Heart left ventricle (tissue), 16 donors: ENCODE data around the gene TPRN. TPM values are rescaled to one million over a fixed set of nuclear protein-coding genes. Genes with fewer than 3 reads are reported as not detected.

ENCODE experiments used
- ATAC-seq, 4 donors: fragments of 200-7000 bp; cut with Tn5 transposase; one replicate each; pipeline ENCODE4 v1.9.1; 2020 to 2022; ENCODE audit warnings: moderate library complexity in 4 of 4, mild to moderate bottlenecking in 3 of 4, moderate number of reproducible peaks in 1 of 4
- DNase-seq, 5 donors: peaks; one replicate each; pipeline ENCODE4 v3.0.0-alpha.2; 2020
- H3K27ac ChIP-seq, 12 donors: fragments of 200-600 bp; sonication (generic) in 4 of 12; one replicate each; pipeline versions ENCODE4 v1.5.0 to v1.8.0; 2016 to 2022; ENCODE audit warnings: mild to moderate bottlenecking in 2 of 12
- H3K27me3 ChIP-seq, 9 donors: fragments of 200-600 bp; sonication (generic) in 2 of 9; one replicate each; pipeline versions ENCODE4 v1.5.1 to v1.8.0; 2016 to 2022; ENCODE audit warnings: mild to moderate bottlenecking in 3 of 9
- H3K36me3 ChIP-seq, 9 donors: fragments of 200-600 bp; sonication (generic) in 2 of 9; one replicate each; pipeline versions ENCODE4 v1.5.0 to v1.8.0; 2018 to 2022; ENCODE audit warnings: mild to moderate bottlenecking in 2 of 9
- H3K4me1 ChIP-seq, 12 donors: fragments of 200-600 bp; sonication (generic) in 4 of 12; one replicate each; pipeline versions ENCODE4 v1.5.0 to v1.8.0; 2016 to 2022; ENCODE audit warnings: mild to moderate bottlenecking in 3 of 12
- H3K4me3 ChIP-seq, 12 donors: fragments of 200-600 bp; sonication (generic) in 4 of 12; one replicate each; pipeline versions ENCODE4 v1.5.0 to v1.8.0; 2017 to 2022; ENCODE audit warnings: mild to moderate bottlenecking in 9 of 12, moderate library complexity in 4 of 12
- H3K9me3 ChIP-seq, 12 donors: fragments of 200-600 bp; sonication (generic) in 4 of 12; one replicate each; pipeline versions ENCODE4 v1.5.0 to v1.8.0; 2016 to 2022; ENCODE audit warnings: mild to moderate bottlenecking in 1 of 12
- CTCF ChIP-seq, 12 donors: fragments of 200-600 bp; sonication (generic) in 4 of 12; IDR thresholded peaks; one replicate each; pipeline versions ENCODE4 v1.5.0 to v1.8.0; 2018 to 2022; ENCODE audit warnings: antibody characterized with exemption in 12 of 12, mild to moderate bottlenecking in 5 of 12
- POLR2A ChIP-seq, 2 donors: fragments of 450-650 bp; IDR thresholded peaks; one replicate each; pipeline ENCODE4 v1.6.1; 2017; ENCODE audit warnings: antibody characterized with exemption in 2 of 2, mild to moderate bottlenecking in 2 of 2, moderate library complexity in 2 of 2
- WGBS, 4 donors: extraction: QIAGEN DNeasy Blood & Tissue Kit in 2 of 4; methylation state at CpG; one replicate each; pipeline versions ENCODE4 v1.1.5 to v1.1.7; 2013 to 2018; 5-methylcytosine and 5-hydroxymethylcytosine counted together
- intact Hi-C, 10 donors: fragments of 100-400 bp; cut with DNase I; formaldehyde crosslinking; loops; one replicate each; pipeline versions ENCODE4 v1.11.1 to v1.14.2; 2022
- polyA plus RNA-seq, 2 donors: library from polyadenylated mRNA; stranded (reverse); fragments of 200-250 nt; gene quantifications; one replicate each; pipeline ENCODE4 v1.2.3, GENCODE V29; 2013
- total RNA-seq, 9 donors: library from RNA; depleted of rRNA in 2 of 9; stranded (reverse); fragments of >200 nt in 2 of 9; fragmentation: NEBNext Ultra II Directional in 3 of 9; extraction: Animal tissue kit (Norgen Biotek cat#: 25700) in 3 of 9; gene quantifications; one replicate each; pipeline versions ENCODE4 v1.1.0 to v1.2.4, GENCODE V29; 2016 to 2023
- donor health status: ischemic (EF 13 %, LVEDD 7.1; RV severe dilation, severe dysfunction).
- donor health status: healthy with polysubstance abuse.
- donor health status: DM: no; HTN: yes; CAD: no.
- donor health status: DM: no; HTN: no; CAD: no.
- donor health status: ischemic (EF 25% LVEDD 6.9; RV normal size, moderate dysfunction).
- donor health status: ischemic (EF 25% LVEDD 5.7; RV mildly dilated, moderate dysfunction).
- donor health status: healthy.
- donor health status: DM: yes; HTN: yes; CAD: no.
- donor health status: ischemic (EF 35%, LVEDD 5.7; RV mildly dilated, moderate dysfunction).
- donor health status: nonischemic (EF 11% LVEDD 7.7; RV severe dilation, severe dysfunction).
- donor health status: DM: yes; HTN: yes; CAD: no.
- donor health status: PGD.
- donor health status: ischemic (EF 29% LVEDD 5.4; RV normal size, mild dysfunction).
- donor health status: nonischemic (EF 23%, LVEDD 6.1; RV moderate dilation, normal function).

Gene TPRN
- total and polyA plus RNA-seq, 11 donors: 11.5 to 18.0 (median 16.6) TPM

GRCh38 chr9:137214620-137215019 is 14.1 kb upstream of the TPRN start:
- 93 to 95% (median 94%) methylated on average over 16 to 19 of the region's 19 CpGs for WGBS, 4 donors
- peaks cover 2 to 26% (median 21%) of the 10 kb centered on the region in 12 donors for H3K4me1 ChIP-seq
- H3K4me3 ChIP-seq: no peak overlapping the region
- no peak for TF ChIP-seq CTCF (IDR thresholded peaks at IDR 0.05)
- TF ChIP-seq POLR2A (IDR thresholded peaks at IDR 0.05): no peak
- DNase-seq: no peak
- peaks cover 0 to 25% (median 0%) of the 10 kb centered on the region in 9 donors for H3K36me3 ChIP-seq
- H3K27ac ChIP-seq: no peak overlapping the region
- H3K27me3 ChIP-seq: no peaks in the 10 kb centered on the region
- intact Hi-C loops: no loop called here
- no peaks in the 10 kb centered on the region for H3K9me3 ChIP-seq
- no peak for ATAC-seq

- no peak for ATAC-seq
- intact Hi-C loops: no loop called here
- DNase-seq: no peak
- Histone ChIP-seq H3K4me1 (peaks cover 2 to 19% (median 15%) of the 10 kb centered on the region in 12 donors), H3K27me3 (no peaks in the 10 kb centered on the region), H3K27ac (no peak overlapping the region), H3K4me3 (no peak overlapping the region), H3K36me3 (peaks cover 0 to 32% (median 2%) of the 10 kb centered on the region in 9 donors), H3K9me3 (no peaks in the 10 kb centered on the region)
- TF ChIP-seq POLR2A (IDR thresholded peaks at IDR 0.05) (no peak), CTCF (IDR thresholded peaks at IDR 0.05) (no peak)
- 88 to 92% (median 91%) methylated on average over 44 to 49 of the region's 49 CpGs for WGBS, 4 donors
Observed at GRCh38 chr9:137213160-137214060, 12.9 kb upstream of the TPRN start.

GRCh38 chr9:137212520-137212919 is 12.0 kb upstream of the TPRN start:
- TF ChIP-seq POLR2A (IDR thresholded peaks at IDR 0.05): no peak
- TF ChIP-seq CTCF (IDR thresholded peaks at IDR 0.05): no peak
- Histone ChIP-seq H3K9me3 (no peaks in the 10 kb centered on the region), H3K36me3 (peaks cover 0 to 32% (median 3%) of the 10 kb centered on the region in 9 donors), H3K27me3 (no peaks in the 10 kb centered on the region), H3K4me3 (no peak overlapping the region), H3K4me1 (peaks cover 0 to 10% (median 6%) of the 10 kb centered on the region in 12 donors), H3K27ac (no peak overlapping the region)
- 80 to 87% (median 81%) methylated on average over 16 to 21 of the region's 21 CpGs for WGBS, 4 donors
- intact Hi-C loops: no loop called here
- DNase-seq: no peak
- no peak for ATAC-seq

- Histone ChIP-seq H3K36me3 (peaks cover 0 to 32% (median 3%) of the 10 kb centered on the region in 9 donors), H3K9me3 (no peaks in the 10 kb centered on the region), H3K4me1 (peaks cover 0 to 11% (median 5%) of the 10 kb centered on the region in 12 donors), H3K4me3 (no peak overlapping the region), H3K27ac (no peak overlapping the region), H3K27me3 (no peaks in the 10 kb centered on the region)
- intact Hi-C loops: no loop called here
- no peak for DNase-seq
- WGBS, 4 donors: 76 to 85% (median 79%) methylated on average over 13 of the region's 13 CpGs
- ATAC-seq: no peak
- TF ChIP-seq POLR2A (IDR thresholded peaks at IDR 0.05) (no peak), CTCF (IDR thresholded peaks at IDR 0.05) (no peak)
Observed at GRCh38 chr9:137211532-137211931, 11.0 kb upstream of the TPRN start.
